ENCODE results near the gene ERVH48-1. TPM values are rescaled to one million over a fixed set of nuclear protein-coding genes. Genes with fewer than 3 reads are reported as not detected.

ERVH48-1 gene
- polyA plus RNA-seq, 1 experiment: not detected

GRCh38 chr21:42892582-42892930, 32.9 kb downstream of the ERVH48-1 start:
- no peaks in the 10 kb centered on the region for H3K27me3 ChIP-seq (ENCODE audit: control insufficient read depth, insufficient read depth, low read length)
- no peak for TF ChIP-seq CTCF (IDR thresholded peaks at IDR 0.05; ENCODE audit: insufficient read depth, low read depth, low read length)
- CTCF ChIA-PET: interaction anchor here (2.0 kb wide), 1 partner anchor 39 kb away, joined by 4 read pairs; no protein-coding TSS in a partner anchor
- no peak for DNase-seq (ENCODE audit: low read depth)
- POLR2A ChIA-PET: no interaction called here
- H3K36me3 ChIP-seq (ENCODE audit: control insufficient read depth, insufficient read depth, low read length): peaks cover 4% of the 10 kb centered on the region
- H3K4me3 ChIP-seq (ENCODE audit: low read depth, low read length): peak overlapping the region; percentile 75

GRCh38 chr21:42887326-42887725, 38.1 kb downstream of the ERVH48-1 start:
- H3K36me3 ChIP-seq (ENCODE audit: control insufficient read depth, insufficient read depth, low read length): no peaks in the 10 kb centered on the region
- H3K27me3 ChIP-seq (ENCODE audit: control insufficient read depth, insufficient read depth, low read length): no peaks in the 10 kb centered on the region
- no peak for DNase-seq (ENCODE audit: low read depth)
- CTCF ChIA-PET: no interaction called here
- H3K4me3 ChIP-seq (ENCODE audit: low read depth, low read length): no peak overlapping the region
- TF ChIP-seq CTCF (IDR thresholded peaks at IDR 0.05; ENCODE audit: insufficient read depth, low read depth, low read length): no peak
- POLR2A ChIA-PET: no interaction called here

DNA sequence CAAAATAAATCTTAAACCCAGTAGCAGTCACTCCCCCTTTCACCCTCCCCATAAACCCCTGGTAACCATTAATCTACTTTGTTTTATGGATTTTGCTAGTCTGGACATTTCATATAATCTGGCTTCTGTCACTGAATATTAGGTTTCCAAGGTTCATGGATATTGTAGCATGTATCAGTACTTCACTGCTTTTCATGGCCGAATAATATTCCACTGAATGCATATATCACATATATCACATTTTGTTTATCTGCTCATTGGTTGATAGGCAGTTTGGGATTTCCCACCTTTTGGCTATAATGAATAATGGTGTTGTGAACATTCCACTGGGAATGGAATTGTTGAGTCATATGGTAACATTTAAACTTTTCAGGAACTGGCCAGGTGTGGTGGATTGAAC, 41.5 kb downstream of the ERVH48-1 start:
- Histone ChIP-seq H3K36me3 (ENCODE audit: control insufficient read depth, insufficient read depth, low read length) (no peaks in the 10 kb centered on the region), H3K27me3 (ENCODE audit: control insufficient read depth, insufficient read depth, low read length) (no peaks in the 10 kb centered on the region), H3K4me3 (ENCODE audit: low read depth, low read length) (no peak overlapping the region)
- no peak for TF ChIP-seq CTCF (IDR thresholded peaks at IDR 0.05; ENCODE audit: insufficient read depth, low read depth, low read length)
- CTCF ChIA-PET: no interaction called here
- DNase-seq (ENCODE audit: low read depth): no peak
- POLR2A ChIA-PET: no interaction called here

- no peak overlapping the region for H3K4me3 ChIP-seq (ENCODE audit: low read depth, low read length)
- H3K36me3 ChIP-seq (ENCODE audit: control insufficient read depth, insufficient read depth, low read length): no peaks in the 10 kb centered on the region
- CTCF ChIA-PET: no interaction called here
- no peaks in the 10 kb centered on the region for H3K27me3 ChIP-seq (ENCODE audit: control insufficient read depth, insufficient read depth, low read length)
- POLR2A ChIA-PET: no interaction called here
- DNase-seq (ENCODE audit: low read depth): no peak
- no peak for TF ChIP-seq CTCF (IDR thresholded peaks at IDR 0.05; ENCODE audit: insufficient read depth, low read depth, low read length)
Measured at GRCh38 chr21:42880352-42880751, 45.1 kb downstream of the ERVH48-1 start.

DNA sequence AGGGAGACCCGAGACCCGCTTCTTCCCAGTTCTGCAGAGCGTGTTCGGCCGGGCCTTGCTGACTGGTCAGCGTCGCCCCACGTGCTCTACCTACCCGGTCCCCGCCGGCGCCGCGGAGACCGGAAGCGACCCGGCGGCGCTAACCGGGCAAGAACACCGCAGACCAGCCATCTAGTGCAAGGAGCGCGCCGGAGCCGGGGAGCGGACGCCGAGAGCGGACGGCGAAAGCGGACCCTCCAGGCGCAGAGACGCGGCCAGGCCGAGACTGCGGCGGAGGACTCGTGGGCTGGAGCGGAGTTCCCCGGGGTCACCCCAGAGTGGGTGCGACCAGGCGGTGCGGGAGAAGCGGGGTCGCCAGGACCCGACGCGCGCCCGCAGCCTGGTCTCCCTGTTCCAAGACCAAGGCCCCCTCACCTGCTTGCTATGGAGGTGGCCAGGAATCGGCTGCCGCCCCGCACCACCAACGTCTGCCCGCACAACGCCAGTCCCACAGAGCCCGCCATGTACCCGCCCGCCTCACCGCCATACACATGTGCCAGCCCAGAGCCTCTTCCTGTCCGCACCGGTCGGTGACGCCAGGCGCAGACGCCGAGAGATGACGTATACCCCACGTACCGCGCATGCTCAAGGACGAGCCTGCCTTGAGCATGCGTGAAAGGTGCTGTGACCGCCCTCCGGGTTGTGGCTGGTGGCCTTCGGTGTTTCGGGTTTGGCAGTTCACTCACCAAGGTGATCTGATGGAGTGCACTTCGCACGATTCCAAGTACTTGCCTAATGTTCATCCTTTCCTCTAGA, 46.2 kb downstream of the ERVH48-1 start, which contains the start of gene WDR4:
TSS of gene WDR4 (minus strand) at position 547 of the 795 bp plus-strand sequence. CDS start at position 503, 44 bp downstream.
- peak; percentile 87 for DNase-seq (ENCODE audit: low read depth)
- no peak for TF ChIP-seq CTCF (IDR thresholded peaks at IDR 0.05; ENCODE audit: insufficient read depth, low read depth, low read length)
- Histone ChIP-seq H3K36me3 (ENCODE audit: control insufficient read depth, insufficient read depth, low read length) (no peaks in the 10 kb centered on the region), H3K27me3 (ENCODE audit: control insufficient read depth, insufficient read depth, low read length) (no peaks in the 10 kb centered on the region), H3K4me3 (ENCODE audit: low read depth, low read length) (peak within 1 kb of the TSS; percentile 94)
- ChIA-PET CTCF (interaction anchor here (0.9 to 1.0 kb wide), 2 partner anchors 12 to 359 kb away, joined by 3 read pairs; no protein-coding TSS in a partner anchor), POLR2A (no interaction called here)

Data from BJ (cell line).